ENCODE data around the gene CATSPER1.

The CATSPER1 gene

DNA sequence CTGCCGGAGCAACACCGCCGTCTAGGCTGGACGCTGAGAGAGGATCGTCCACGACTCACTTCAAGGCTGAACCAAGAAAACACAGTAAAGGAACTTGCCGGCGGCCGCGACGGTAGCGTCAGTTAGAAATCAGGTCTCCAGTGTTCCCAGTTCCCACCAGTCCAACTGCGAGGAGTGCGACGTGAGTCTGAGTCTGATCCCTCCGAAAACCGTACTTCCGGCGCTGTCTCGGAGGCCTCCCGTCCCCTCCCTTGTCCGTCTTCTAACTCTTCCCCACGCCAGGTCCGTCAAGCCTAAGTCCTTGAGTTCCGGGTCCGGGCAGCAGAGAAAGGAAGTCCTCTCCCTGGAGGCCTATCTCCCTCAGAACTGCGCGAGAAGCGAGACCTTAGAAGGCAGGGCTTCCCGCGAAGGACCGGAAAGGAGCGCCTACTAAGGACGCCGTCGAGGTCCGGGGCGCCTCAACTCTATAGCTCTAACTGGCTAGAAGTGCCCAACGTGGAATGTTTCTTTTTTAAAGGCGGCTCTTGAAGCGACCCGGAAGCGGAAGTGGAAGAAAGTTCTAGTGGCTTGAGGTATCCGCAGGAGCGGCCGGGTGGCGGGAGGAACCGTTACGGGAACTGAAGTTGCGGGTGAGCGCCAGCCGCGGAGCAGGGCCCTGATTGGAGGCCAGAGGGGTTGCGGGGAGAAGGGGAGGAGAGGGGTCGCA is 24.2 kb downstream of the CATSPER1 start, which contains the start of the genes BANF1 and EIF1AD:
Gene BANF1, plus strand, starts transcription at position 562 of the 706 bp plus-strand sequence. CDS start 748 bp downstream, outside the sequence.
Gene EIF1AD, minus strand, starts transcription at position 216 of the 706 bp plus-strand sequence. CDS start 1,768 bp downstream, outside the sequence.
- TF ChIP-seq CTCF (conservative IDR thresholded peaks at IDR 0.05; ENCODE audit: low read depth, low read length) = no peak
- H3K4me3 ChIP-seq (ENCODE audit: low read length) = peak within 1 kb of the TSS; percentile 73
- DNase-seq (ENCODE audit: low read depth) = peak; percentile 93

GRCh38 chr11:65997286-65997685 is 29.0 kb downstream of the CATSPER1 start:
- H3K4me3 ChIP-seq (ENCODE audit: low read length) = no peak overlapping the region
- no peak for DNase-seq (ENCODE audit: low read depth)
- TF ChIP-seq CTCF (conservative IDR thresholded peaks at IDR 0.05; ENCODE audit: low read depth, low read length) = no peak

DNA sequence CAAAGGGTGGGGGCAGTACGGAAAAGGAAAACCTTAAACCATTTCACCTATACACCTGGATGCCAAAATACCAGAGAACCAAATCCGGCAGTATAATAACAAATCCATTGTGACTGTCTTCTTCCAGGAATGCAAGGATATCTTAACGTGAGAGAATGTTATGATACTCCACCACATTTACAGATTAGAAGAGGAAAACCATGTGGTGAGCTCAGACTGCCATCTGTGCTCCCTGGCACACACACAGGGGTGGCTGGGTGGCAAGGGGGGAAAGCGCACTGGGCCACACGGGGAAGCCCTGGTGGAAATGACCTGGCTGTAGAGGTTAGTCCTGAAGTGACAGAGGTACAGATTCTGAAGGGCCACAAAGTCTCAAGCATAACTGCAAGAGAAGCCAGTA is 34.2 kb downstream of the CATSPER1 start:
- no peak for TF ChIP-seq CTCF (conservative IDR thresholded peaks at IDR 0.05; ENCODE audit: low read depth, low read length)
- no peak for DNase-seq (ENCODE audit: low read depth)
- H3K4me3 ChIP-seq (ENCODE audit: low read length) = no peak overlapping the region

DNA sequence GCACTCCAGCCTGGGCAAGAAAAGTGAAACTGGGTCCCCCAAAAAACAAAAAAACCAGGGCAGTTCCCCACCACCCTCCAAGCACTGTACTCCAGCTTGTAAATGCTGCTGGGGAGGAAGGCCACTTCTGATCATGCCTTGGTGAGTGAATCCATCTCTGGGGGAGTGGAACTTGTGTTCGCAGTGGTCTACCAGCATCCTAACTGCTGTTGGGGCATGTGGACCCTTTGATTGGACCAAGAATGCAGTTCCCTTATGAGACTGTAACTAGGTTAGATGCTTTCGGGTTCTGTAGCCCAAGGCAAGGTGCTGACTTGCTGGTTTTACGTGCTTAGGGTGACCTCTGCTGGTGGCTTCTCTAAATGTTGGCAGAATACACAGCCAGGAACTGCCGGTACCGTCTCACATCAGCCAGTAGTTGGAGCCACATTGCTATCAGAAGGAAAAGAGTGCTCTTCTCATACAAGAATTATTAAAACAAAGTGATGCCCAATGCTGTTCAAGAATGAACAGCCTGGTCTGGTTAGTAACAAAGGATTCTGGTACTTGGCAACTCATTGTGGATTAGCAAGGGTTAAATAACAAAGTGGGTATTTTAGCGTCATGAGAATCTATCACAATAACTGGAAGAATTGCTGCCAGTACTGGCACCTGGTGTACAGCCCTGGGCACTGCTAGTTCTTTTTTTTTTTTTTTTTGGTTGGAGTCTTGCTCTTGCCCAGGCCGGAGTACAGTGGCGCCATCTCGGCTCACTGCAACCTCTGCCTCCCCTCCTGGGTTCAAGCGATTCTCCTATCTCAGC is 37.3 kb downstream of the CATSPER1 start:
- DNase-seq (ENCODE audit: low read depth) = peak; percentile 80
- TF ChIP-seq CTCF (conservative IDR thresholded peaks at IDR 0.05; ENCODE audit: low read depth, low read length) = peak; percentile 90
- no peak overlapping the region for H3K4me3 ChIP-seq (ENCODE audit: low read length)

- no peak overlapping the region for H3K4me3 ChIP-seq (ENCODE audit: low read length)
- DNase-seq (ENCODE audit: low read depth) = no peak
- no peak for TF ChIP-seq CTCF (conservative IDR thresholded peaks at IDR 0.05; ENCODE audit: low read depth, low read length)
Measured at GRCh38 chr11:65987336-65987735, 38.9 kb downstream of the CATSPER1 start.

GRCh38 chr11:65983589-65983987 is 42.7 kb downstream of the CATSPER1 start:
- no peak for DNase-seq (ENCODE audit: low read depth)
- no peak overlapping the region for H3K4me3 ChIP-seq (ENCODE audit: low read length)
- no peak for TF ChIP-seq CTCF (conservative IDR thresholded peaks at IDR 0.05; ENCODE audit: low read depth, low read length)
